Right lobe of liver (tissue), 6 donors: Measurements from ENCODE around the gene CCSER1. TPM values are rescaled to one million over a fixed set of nuclear protein-coding genes. Genes with fewer than 3 reads are reported as not detected.

Source experiments
- ATAC-seq, 4 donors: fragments of 200-7000 bp; cut with Tn5 transposase; one replicate each; pipeline ENCODE4 v1.9.1; 2020; ENCODE audit warnings: mild to moderate bottlenecking in 4 of 4, moderate library complexity in 4 of 4
- DNase-seq, 3 donors: peaks; one replicate each; pipeline ENCODE4 v3.0.0-alpha.2; 2020
- H3K27ac ChIP-seq, 3 donors: fragments of 200-600 bp; one replicate each; pipeline ENCODE4 v1.8.0; 2022
- H3K27me3 ChIP-seq, 2 donors: fragments of 200-600 bp; one replicate each; pipeline ENCODE4 v1.8.0; 2022
- H3K36me3 ChIP-seq, 4 donors: fragments of 200-600 bp; sonication (generic) in 1 of 4; one replicate each; pipeline versions ENCODE4 v1.5.1 to v1.8.0; 2017 to 2022; ENCODE audit warnings: control low read depth in 1 of 4
- H3K4me1 ChIP-seq, 4 donors: fragments of 200-600 bp; sonication (generic) in 1 of 4; one replicate each; pipeline versions ENCODE4 v1.5.1 to v1.8.0; 2017 to 2022; ENCODE audit warnings: control low read depth in 1 of 4
- H3K4me3 ChIP-seq, 3 donors: fragments of 200-600 bp; one replicate each; pipeline ENCODE4 v1.8.0; 2022
- H3K9me3 ChIP-seq, 4 donors: fragments of 200-600 bp; sonication (generic) in 1 of 4; one replicate each; pipeline versions ENCODE4 v1.5.1 to v1.8.0; 2017 to 2022; ENCODE audit warnings: control low read depth in 1 of 4
- POLR2A ChIP-seq: fragments of 450-650 bp; IDR thresholded peaks from one replicate; pipeline ENCODE4 v1.6.1; 2017; ENCODE audit warnings: antibody characterized with exemption, mild to moderate bottlenecking
- WGBS: methylation state at CpG from one replicate; pipeline ENCODE4 v1.1.6; 2018; ENCODE audit warnings: low coverage, low lambda C conversion rate; ENCODE audit not compliant: insufficient coverage; ENCODE audit errors: missing lambda C conversion rate; 5-methylcytosine and 5-hydroxymethylcytosine counted together
- intact Hi-C, 2 donors: fragments of 100-400 bp; cut with DNase I; formaldehyde crosslinking; loops; one replicate each; pipeline versions ENCODE4 v1.11.2 to v1.14.1; 2022
- total RNA-seq, 6 experiments: library from RNA; depleted of rRNA in 2 of 6; stranded (reverse); fragments of >200 nt in 2 of 6; fragmentation: NEBNext Ultra II Directional in 3 of 6; extraction: Animal tissue kit (Norgen Biotek cat#: 25700) in 3 of 6; gene quantifications; one replicate each; pipeline versions ENCODE4 v1.1.0 to v1.2.4, GENCODE V29; 2016 to 2023
- TF ChIP-seq, protein P1 (sequence below), 4 donors: fragments of 200-600 bp in 3 of 4; fragments of 450-650 bp in 1 of 4; IDR thresholded peaks; one replicate each; pipeline versions ENCODE4 v1.5.1 to v1.8.0; 2016 to 2022; ENCODE audit warnings: antibody characterized with exemption in 4 of 4, mild to moderate bottlenecking in 2 of 4
- donor health status: DM: no; HTN: yes; CAD: no.
- donor health status: DM: no; HTN: no; CAD: no.
- donor health status: DM: no; HTN: no; CAD: no.
- donor health status: DM: no; HTN: yes; CAD: no.
- donor health status: DM: no; HTN: yes; CAD: no.

Gene CCSER1
- total RNA-seq, 6 experiments from 2014 or later = 0.15 to 1.00 (median 0.65) TPM

DNA sequence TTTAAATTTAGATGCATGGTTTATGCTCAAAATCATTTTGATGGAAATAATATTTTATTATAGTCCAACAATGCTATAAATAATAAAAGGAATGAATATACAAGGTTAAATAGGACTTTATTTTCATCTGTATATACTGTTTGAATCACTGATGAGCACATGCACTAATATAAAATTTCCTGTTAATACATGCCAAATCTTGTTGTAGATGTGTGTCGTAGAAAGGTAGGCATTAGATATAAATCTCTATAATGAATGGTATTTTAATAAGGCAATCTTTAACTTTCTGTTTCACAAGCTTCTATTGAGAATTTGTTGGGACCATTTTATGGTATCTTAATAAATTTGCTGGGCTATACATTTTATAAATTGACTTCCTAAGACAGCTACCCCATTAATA is 868.8 kb downstream of the CCSER1 start:
- DNase-seq (no peak), ATAC-seq (no peak)
- Histone ChIP-seq H3K4me3 (no peak overlapping the region), H3K9me3 (no peaks in the 10 kb centered on the region), H3K36me3 (no peaks in the 10 kb centered on the region), H3K27ac (no peak overlapping the region), H3K4me1 (no peaks in the 10 kb centered on the region), H3K27me3 (no peaks in the 10 kb centered on the region)
- intact Hi-C loops = no loop called here
- 56% methylated on average over 1 of the region's 1 CpG for WGBS
- TF ChIP-seq, protein P1, sequence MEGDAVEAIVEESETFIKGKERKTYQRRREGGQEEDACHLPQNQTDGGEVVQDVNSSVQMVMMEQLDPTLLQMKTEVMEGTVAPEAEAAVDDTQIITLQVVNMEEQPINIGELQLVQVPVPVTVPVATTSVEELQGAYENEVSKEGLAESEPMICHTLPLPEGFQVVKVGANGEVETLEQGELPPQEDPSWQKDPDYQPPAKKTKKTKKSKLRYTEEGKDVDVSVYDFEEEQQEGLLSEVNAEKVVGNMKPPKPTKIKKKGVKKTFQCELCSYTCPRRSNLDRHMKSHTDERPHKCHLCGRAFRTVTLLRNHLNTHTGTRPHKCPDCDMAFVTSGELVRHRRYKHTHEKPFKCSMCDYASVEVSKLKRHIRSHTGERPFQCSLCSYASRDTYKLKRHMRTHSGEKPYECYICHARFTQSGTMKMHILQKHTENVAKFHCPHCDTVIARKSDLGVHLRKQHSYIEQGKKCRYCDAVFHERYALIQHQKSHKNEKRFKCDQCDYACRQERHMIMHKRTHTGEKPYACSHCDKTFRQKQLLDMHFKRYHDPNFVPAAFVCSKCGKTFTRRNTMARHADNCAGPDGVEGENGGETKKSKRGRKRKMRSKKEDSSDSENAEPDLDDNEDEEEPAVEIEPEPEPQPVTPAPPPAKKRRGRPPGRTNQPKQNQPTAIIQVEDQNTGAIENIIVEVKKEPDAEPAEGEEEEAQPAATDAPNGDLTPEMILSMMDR (IDR thresholded peaks at IDR 0.05) = no peak
- TF ChIP-seq POLR2A = no peak

DNA sequence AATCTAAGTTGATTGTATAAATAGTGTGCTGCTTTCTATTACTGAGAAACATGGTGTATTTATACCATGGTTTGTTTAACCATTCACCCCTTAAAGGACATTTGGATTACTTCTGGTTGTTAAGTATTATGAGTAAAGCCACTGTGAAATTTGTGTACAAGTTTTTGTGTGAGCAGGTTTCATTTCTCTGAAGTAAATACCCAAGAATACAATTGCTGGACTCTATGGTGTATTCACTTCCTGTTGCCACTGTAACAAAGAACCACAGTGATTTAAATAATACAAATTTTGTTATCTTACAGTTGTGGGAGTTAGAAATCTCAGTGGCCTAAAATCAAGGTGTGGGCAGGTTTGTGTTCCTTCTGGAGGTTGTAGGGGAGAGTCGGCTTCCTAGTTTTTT is 869.6 kb downstream of the CCSER1 start:
- no peak for DNase-seq
- Histone ChIP-seq H3K27ac (no peak overlapping the region), H3K4me1 (no peaks in the 10 kb centered on the region), H3K36me3 (no peaks in the 10 kb centered on the region), H3K9me3 (no peaks in the 10 kb centered on the region), H3K4me3 (no peak overlapping the region), H3K27me3 (no peaks in the 10 kb centered on the region)
- intact Hi-C loops = no loop called here
- TF ChIP-seq POLR2A = no peak
- TF ChIP-seq, protein P1 (IDR thresholded peaks at IDR 0.05) = no peak
- WGBS = 67% methylated on average over 1 of the region's 1 CpG
- ATAC-seq = no peak

DNA sequence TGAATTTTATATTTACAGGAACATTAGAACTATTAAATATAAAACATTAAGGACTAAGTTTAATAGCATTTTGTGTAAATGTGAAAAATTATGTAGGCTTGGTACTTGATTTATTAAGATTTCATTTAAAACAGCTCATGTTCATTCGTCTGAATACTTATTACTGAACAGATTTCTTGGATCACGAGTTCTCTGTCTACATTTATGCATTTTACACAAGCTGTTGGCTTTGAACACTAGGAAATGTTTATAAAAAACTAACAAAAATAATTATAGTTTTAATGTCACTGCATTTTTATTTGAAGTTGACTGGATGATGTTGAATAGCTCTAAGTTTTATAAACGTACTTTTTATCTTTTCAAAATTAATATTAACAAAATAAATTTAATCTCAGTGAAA is 888.7 kb downstream of the CCSER1 start:
- no peaks in the 10 kb centered on the region for H3K9me3 ChIP-seq
- H3K36me3 ChIP-seq = no peaks in the 10 kb centered on the region
- no peak overlapping the region for H3K27ac ChIP-seq
- H3K4me3 ChIP-seq = no peak overlapping the region
- ATAC-seq = no peak
- no peak for DNase-seq
- H3K27me3 ChIP-seq = no peaks in the 10 kb centered on the region
- intact Hi-C loops = no loop called here
- TF ChIP-seq, protein P1 (IDR thresholded peaks at IDR 0.05) = no peak
- TF ChIP-seq POLR2A = no peak
- H3K4me1 ChIP-seq = no peaks in the 10 kb centered on the region
- WGBS = 17% methylated on average over 3 of the region's 3 CpGs

DNA sequence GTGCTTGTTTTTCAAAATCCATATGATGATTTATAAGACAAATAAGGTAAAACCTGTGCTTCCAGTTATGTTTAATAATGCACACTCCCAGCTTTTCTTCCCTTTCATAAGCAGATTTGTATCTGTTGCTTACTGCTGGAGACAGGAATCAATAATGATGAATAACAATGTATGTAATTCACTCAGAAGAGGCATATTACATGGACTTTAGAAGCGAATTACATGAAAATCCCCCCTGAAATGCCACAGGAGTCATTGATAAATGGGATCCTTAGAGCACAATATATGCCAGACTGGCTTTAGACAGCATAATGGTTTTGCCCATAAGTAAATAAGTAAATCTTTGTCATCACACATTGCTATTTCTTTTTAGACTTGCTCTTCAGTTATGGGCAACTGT is 892.3 kb downstream of the CCSER1 start:
- no peaks in the 10 kb centered on the region for H3K36me3 ChIP-seq
- no peak for ATAC-seq
- H3K4me3 ChIP-seq = no peak overlapping the region
- intact Hi-C loops = no loop called here
- H3K9me3 ChIP-seq = no peaks in the 10 kb centered on the region
- 37% methylated on average over 1 of the region's 1 CpG for WGBS
- TF ChIP-seq, protein P1 (IDR thresholded peaks at IDR 0.05) = no peak
- TF ChIP-seq POLR2A = no peak
- no peaks in the 10 kb centered on the region for H3K27me3 ChIP-seq
- H3K4me1 ChIP-seq = no peaks in the 10 kb centered on the region
- DNase-seq = no peak
- no peak overlapping the region for H3K27ac ChIP-seq
